RWPE1 (cell line): ENCODE measurements around the gene SCLY.
"Not testable (repeated sequence)": the region's sequence is repeated elsewhere in the genome, so short reads cannot be mapped to it uniquely, and the experiment has no call there.

Experiments
- CTCF ChIA-PET: fragments of 350-600 bp; sonication (Branson Sonifier 250); formaldehyde crosslinking; extraction: SDS; loops from one replicate; lab custom pipeline; 2021; lab: Yijun Ruan, JAX
- POLR2A ChIA-PET: fragments of 400-600 bp; formaldehyde crosslinking; extraction: SDS; loops from one replicate; lab custom pipeline; 2020; ENCODE audit warnings: antibody characterized with exemption; ENCODE audit not compliant: low non-redundant PET; lab: Yijun Ruan, JAX
- DNase-seq: peaks from one replicate; pipeline ENCODE4 v3.0.0; 2012; ENCODE audit warnings: low spot score
- H3K27ac ChIP-seq: fragments of 450-650 bp; 2 replicates; pipeline ENCODE4 v1.5.1; 2017
- TF ChIP-seq, protein P1 (sequence below): fragments of 450-650 bp; conservative IDR thresholded peaks from 2 replicates; pipeline ENCODE4 v1.5.1; 2017; ENCODE audit warnings: low read depth, mild to moderate bottlenecking

The SCLY gene

DNA sequence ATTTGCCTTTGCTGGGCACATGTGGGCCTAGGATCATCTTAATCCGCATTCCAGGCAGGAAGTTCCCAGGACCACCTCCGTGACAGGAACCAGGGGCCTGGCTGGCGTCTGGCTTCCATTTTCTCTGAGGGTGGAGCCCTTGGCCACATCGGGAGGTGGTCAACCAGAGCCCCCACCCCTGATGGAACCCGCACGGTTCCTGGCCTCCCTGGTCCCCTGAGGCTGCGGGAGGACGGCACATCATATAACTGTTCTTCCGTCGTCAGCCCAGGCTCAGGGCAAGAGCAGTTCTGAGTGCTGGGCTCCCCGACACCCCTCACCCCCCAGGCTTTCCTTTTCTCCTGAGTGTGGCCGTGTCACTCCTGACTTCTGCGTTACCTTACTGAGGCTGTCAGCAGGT lies 52.8 kb downstream of the SCLY start:
- ChIA-PET POLR2A (no interaction called here), CTCF (no interaction called here)
- no peak overlapping the region for H3K27ac ChIP-seq
- TF ChIP-seq, protein P1, sequence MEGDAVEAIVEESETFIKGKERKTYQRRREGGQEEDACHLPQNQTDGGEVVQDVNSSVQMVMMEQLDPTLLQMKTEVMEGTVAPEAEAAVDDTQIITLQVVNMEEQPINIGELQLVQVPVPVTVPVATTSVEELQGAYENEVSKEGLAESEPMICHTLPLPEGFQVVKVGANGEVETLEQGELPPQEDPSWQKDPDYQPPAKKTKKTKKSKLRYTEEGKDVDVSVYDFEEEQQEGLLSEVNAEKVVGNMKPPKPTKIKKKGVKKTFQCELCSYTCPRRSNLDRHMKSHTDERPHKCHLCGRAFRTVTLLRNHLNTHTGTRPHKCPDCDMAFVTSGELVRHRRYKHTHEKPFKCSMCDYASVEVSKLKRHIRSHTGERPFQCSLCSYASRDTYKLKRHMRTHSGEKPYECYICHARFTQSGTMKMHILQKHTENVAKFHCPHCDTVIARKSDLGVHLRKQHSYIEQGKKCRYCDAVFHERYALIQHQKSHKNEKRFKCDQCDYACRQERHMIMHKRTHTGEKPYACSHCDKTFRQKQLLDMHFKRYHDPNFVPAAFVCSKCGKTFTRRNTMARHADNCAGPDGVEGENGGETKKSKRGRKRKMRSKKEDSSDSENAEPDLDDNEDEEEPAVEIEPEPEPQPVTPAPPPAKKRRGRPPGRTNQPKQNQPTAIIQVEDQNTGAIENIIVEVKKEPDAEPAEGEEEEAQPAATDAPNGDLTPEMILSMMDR, result no peak
- no peak for DNase-seq

DNA sequence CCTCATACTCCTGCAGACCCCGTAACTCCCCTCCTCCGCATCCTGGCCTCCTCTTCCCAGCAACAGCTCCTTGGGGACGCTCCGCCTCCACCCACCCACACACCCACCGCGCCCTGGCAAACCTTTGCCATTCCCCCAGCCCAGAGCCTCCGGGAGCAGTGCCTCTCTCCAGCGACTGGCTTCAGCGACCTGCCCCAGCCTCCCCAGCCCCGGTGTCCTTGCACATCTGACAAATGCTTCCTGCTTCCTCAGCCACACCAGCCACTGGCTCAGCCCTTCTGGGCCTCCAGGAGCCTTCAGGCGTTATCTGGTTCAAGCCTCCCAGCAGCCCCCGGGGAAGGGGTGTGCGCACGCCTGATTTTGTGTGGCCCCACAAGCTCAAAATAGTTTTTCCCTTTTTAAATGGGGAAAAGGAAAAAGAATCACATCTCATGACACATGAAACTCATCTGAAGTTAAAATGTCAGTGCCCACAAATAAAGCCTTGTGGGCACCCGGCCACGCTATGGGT lies 53.6 kb downstream of the SCLY start:
- DNase-seq, result no peak
- ChIA-PET POLR2A (no interaction called here), CTCF (no interaction called here)
- H3K27ac ChIP-seq, result no peak overlapping the region
- TF ChIP-seq, protein P1, result no peak

GRCh38 chr2:238114851-238115660 lies 54.3 kb downstream of the SCLY start:
- ChIA-PET CTCF (interaction anchor here (0.8 kb wide), 1 partner anchor 257 kb away, joined by 3 read pairs; no protein-coding TSS in a partner anchor), POLR2A (no interaction called here)
- no peak for DNase-seq
- TF ChIP-seq, protein P1, result no peak
- no peak overlapping the region for H3K27ac ChIP-seq

- H3K27ac ChIP-seq, POLR2A ChIA-PET, DNase-seq: not testable (repeated sequence)
- CTCF ChIA-PET, result interaction anchor here (0.8 kb wide), 1 partner anchor 257 kb away, joined by 3 read pairs; no protein-coding TSS in a partner anchor
These were observed 54.9 kb downstream of the SCLY start for GRCh38 chr2:238115709-238116108.

- POLR2A ChIA-PET, result no interaction called here
These were observed 55.7 kb downstream of the SCLY start for GRCh38 chr2:238116298-238117198.

DNA sequence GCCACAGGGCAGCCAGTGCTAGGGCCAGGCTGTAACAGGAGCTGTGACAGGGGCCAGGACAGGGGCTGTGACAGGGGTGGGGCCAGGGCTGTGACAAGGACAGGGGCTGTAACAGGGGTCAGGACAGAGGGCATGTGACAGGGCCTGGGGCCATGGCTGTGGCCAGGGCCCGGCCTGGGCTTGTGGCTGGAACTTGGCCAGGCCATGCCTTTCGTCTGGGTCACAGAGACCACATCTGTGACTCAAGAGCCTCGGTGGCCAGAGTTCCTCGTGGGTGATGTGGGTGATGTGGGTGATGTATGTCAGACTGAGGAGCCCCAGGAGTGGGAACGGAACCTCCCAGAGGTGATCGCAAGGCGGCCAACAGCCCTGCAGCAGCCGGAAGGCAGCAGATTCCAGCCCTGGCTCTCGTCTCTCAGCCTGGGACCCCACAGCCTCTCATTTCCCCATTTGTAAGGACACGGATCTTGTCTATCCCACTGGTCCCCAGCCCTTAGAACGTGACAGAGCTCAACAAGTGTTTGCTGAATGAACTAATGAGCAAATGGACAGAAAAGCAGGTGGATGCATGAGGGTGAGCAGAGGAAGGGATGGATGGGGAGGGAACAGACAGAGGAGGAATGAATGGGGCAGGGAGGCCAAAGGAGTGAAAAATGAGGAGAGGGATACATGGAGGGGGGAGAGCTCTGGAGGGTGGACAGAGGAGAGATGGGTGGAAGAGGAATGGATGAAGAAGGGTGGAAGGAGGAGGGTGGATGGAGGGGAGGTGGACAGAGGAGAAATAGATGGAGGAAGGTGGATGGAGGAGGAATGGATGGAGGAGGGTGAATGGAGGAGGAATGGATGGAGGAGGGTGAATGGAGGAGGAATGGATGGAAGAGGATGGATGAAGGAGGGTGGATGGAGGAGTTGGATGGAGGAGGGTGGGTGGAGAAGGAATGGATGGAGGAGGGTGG lies 56.7 kb downstream of the SCLY start:
- CTCF ChIA-PET, result no interaction called here
- TF ChIP-seq, protein P1, result no peak
- POLR2A ChIA-PET, result interaction anchor here (0.5 kb wide), 1 partner anchor 79 kb away, joined by 4 read pairs; no protein-coding TSS in a partner anchor
- no peak overlapping the region for H3K27ac ChIP-seq
- DNase-seq, result no peak

More at GRCh38 chr2:238116298-238117198, 55.7 kb downstream of the SCLY start:
- TF ChIP-seq, protein P1, result no peak
- CTCF ChIA-PET, result interaction anchor here (0.6 kb wide), 1 partner anchor 81 kb away, joined by 3 read pairs; no protein-coding TSS in a partner anchor
- DNase-seq, result no peak
- no peak overlapping the region for H3K27ac ChIP-seq
